Large intestine (tissue), 12 donors: ENCODE results near the gene KRT73. TPM values are rescaled to one million over a fixed set of nuclear protein-coding genes. Genes with fewer than 3 reads are reported as not detected.

Experiments used
- DNase-seq, 2 donors: peaks; one replicate each; pipeline versions ENCODE4 v3.0.0 to v3.0.0-alpha.2; 2013
- H3K27ac ChIP-seq: one replicate; pipeline ENCODE4 v1.5.1; 2013; ENCODE audit warnings: low read length
- H3K27me3 ChIP-seq: 2 replicates; pipeline ENCODE4 v1.6.1; 2013; ENCODE audit warnings: low read length; ENCODE audit not compliant: control insufficient read depth, insufficient read depth
- H3K36me3 ChIP-seq: 2 replicates; pipeline ENCODE4 v1.6.1; 2013; ENCODE audit warnings: low read length; ENCODE audit not compliant: control insufficient read depth, insufficient read depth
- H3K4me1 ChIP-seq: one replicate; pipeline ENCODE4 v1.6.1; 2013; ENCODE audit warnings: low read length; ENCODE audit not compliant: control insufficient read depth, insufficient read depth
- H3K4me3 ChIP-seq: one replicate; pipeline ENCODE4 v1.5.1; 2013; ENCODE audit warnings: low read length
- H3K9me3 ChIP-seq: one replicate; pipeline ENCODE4 v1.6.1; 2013; ENCODE audit warnings: mild to moderate bottlenecking, low read depth, low read length, moderate library complexity; ENCODE audit not compliant: control insufficient read depth
- WGBS: methylation state at CpG from one replicate; pipeline ENCODE4 v1.1.5; 2013; ENCODE audit warnings: low lambda C conversion rate; ENCODE audit not compliant: insufficient coverage; 5-methylcytosine and 5-hydroxymethylcytosine counted together
- long read RNA-seq, 11 donors: transcript quantifications; one replicate each; lab custom pipeline, GENCODE V29; 2026
- polyA plus RNA-seq: library from polyadenylated mRNA; unstranded; fragments of 120-200 nt; gene quantifications from one replicate; pipeline ENCODE4 v1.2.1, GENCODE V29; 2013

Gene KRT73
- polyA plus RNA-seq = 0.97 TPM
- long read RNA-seq, donor 1 = 0 reads
- long read RNA-seq, donor 2 = 0 reads
- long read RNA-seq, donor 3 = 0 reads
- long read RNA-seq, donor 4 = 0 reads
- long read RNA-seq, donor 5 = 0 reads
- long read RNA-seq, donor 6 = 0 reads
- long read RNA-seq, donor 7 = 0 reads
- long read RNA-seq, donor 8 = 0 reads
- long read RNA-seq, donor 9 = 0 reads
- long read RNA-seq, donor 10 = 0 reads
- long read RNA-seq, donor 11 = 0 reads

DNA sequence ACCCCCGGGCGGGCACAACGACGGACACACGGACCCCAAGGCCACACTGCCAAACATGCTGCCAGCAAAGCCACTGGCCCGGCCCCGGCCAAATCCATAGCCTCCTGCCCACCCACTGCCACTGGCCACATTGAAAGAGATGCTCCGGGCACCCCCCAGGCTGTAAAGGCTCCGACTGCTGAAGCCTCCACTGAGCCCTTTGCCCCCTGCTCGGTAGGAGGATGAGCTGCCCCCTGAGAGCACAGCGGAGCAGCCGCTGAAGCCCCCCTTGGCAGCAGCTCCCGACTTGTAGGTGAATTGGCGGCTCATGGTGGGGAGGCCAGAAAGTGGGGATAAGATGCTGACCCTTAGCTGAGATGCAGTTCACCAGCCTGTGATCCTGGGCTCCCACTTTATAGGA, at the start of gene KRT73:
TSS of gene KRT73 (minus strand) at position 344 of the 400 bp plus-strand sequence. CDS start at position 309, 35 bp downstream.
- DNase-seq = no peak
- H3K4me1 ChIP-seq = no peaks in the 10 kb centered on the region
- H3K36me3 ChIP-seq = no peaks in the 10 kb centered on the region
- no CpG with 5 or more reads among the region's 14 CpGs for WGBS
- H3K27me3 ChIP-seq = peaks cover 13% of the 10 kb centered on the region
- no peak within 1 kb of the TSS for H3K27ac ChIP-seq
- no peaks in the 10 kb centered on the region for H3K9me3 ChIP-seq
- H3K4me3 ChIP-seq = no peak within 1 kb of the TSS

DNA sequence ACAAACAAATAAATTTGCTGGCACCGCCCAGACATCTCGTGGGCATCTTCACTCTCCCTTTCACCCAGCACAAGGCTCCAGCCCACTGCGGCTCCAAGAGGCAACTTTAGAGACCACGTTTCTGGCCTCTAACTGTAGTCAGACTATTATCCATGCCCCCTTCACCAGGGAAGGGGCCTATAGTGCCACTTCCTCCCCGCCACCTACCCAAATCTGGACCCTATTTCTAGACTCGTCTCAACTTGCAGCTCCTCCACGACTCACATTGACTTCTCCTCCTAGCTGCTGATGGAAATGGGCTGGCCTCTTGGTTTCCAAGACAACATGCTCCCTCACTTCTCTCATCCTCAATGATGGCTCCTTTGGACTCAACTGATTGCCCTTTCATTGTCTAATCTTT, 49.6 kb upstream of the KRT73 start:
- Histone ChIP-seq H3K36me3 (no peaks in the 10 kb centered on the region), H3K9me3 (no peaks in the 10 kb centered on the region), H3K27ac (no peak overlapping the region), H3K27me3 (peaks cover 15% of the 10 kb centered on the region), H3K4me1 (peaks cover 5% of the 10 kb centered on the region), H3K4me3 (no peak overlapping the region)
- WGBS = 90% methylated on average over 2 of the region's 7 CpGs
- no peak for DNase-seq

DNA sequence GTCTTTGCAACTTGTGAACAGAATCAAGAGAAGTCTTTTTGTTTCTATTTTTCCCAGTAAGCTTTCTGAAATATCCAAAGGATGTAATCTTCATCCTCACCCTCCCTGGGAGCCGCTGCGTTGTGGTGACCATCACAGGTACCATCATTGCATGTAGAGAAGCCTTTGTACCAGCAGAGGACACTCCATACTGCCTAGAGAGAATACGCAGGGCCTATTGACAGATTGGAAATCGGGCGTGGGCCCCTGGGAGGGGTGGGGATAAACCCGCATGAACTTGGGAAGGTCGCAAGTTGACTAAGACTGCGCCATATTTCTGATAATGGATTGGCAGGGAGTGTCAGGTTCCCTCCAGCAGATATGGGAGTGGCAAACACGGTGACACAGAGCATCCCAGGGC, 49.1 kb upstream of the KRT73 start:
- peaks cover 14% of the 10 kb centered on the region for H3K27me3 ChIP-seq
- peaks cover 5% of the 10 kb centered on the region for H3K4me1 ChIP-seq
- H3K4me3 ChIP-seq = no peak overlapping the region
- no peaks in the 10 kb centered on the region for H3K9me3 ChIP-seq
- DNase-seq = no peak
- no CpG with 5 or more reads among the region's 9 CpGs for WGBS
- no peak overlapping the region for H3K27ac ChIP-seq
- no peaks in the 10 kb centered on the region for H3K36me3 ChIP-seq

DNA sequence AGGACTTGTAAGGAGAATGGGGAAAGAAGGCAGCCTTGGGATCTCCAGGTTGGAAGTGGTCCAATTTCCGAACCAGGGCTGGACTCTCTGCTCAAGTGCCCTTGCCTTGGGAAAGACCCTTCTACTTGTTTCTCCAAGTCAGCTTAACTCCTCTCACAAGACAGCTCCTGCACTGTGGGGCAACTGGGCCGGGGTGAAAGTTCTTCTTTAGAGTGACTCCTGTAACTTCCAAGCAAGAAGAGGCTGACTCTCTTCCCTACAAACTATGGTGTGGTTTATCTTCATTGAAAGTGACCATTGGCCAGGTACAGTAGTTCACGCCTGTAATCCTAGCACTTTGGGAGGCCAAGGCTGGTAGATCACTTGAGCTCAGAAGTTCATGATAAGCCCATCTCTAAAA, 48.1 kb upstream of the KRT73 start:
- Histone ChIP-seq H3K4me3 (no peak overlapping the region), H3K27ac (no peak overlapping the region), H3K27me3 (peaks cover 14% of the 10 kb centered on the region), H3K4me1 (peaks cover 10% of the 10 kb centered on the region), H3K9me3 (no peaks in the 10 kb centered on the region), H3K36me3 (no peaks in the 10 kb centered on the region)
- DNase-seq = peak; percentile 83 to 90
- WGBS = no CpG with 5 or more reads among the region's 3 CpGs

- no peak for DNase-seq
- H3K27ac ChIP-seq = no peak overlapping the region
- H3K4me1 ChIP-seq = peaks cover 10% of the 10 kb centered on the region
- H3K36me3 ChIP-seq = no peaks in the 10 kb centered on the region
- no peak overlapping the region for H3K4me3 ChIP-seq
- H3K9me3 ChIP-seq = no peaks in the 10 kb centered on the region
- peaks cover 4% of the 10 kb centered on the region for H3K27me3 ChIP-seq
Observed at GRCh38 chr12:52663420-52663819, 45.1 kb upstream of the KRT73 start.

DNA sequence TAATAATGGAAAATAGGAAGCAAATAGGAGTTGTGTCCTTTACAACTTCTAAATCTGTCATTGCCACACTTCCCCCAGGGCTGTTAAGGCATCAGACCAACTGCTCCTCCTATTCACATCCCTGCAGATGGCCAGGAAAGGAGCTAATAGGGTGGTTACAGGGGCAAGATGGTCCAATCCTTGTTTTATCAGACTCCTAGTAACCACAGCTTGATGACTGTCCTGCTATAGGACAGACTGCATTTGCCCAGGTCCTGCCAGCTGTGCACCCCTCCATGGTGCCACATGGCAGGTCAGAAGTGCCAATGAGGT, 44.5 kb upstream of the KRT73 start:
- H3K9me3 ChIP-seq = no peaks in the 10 kb centered on the region
- H3K4me3 ChIP-seq = no peak overlapping the region
- H3K36me3 ChIP-seq = no peaks in the 10 kb centered on the region
- DNase-seq = no peak
- peaks cover 2% of the 10 kb centered on the region for H3K27me3 ChIP-seq
- peaks cover 10% of the 10 kb centered on the region for H3K4me1 ChIP-seq
- H3K27ac ChIP-seq = no peak overlapping the region

- no peaks in the 10 kb centered on the region for H3K27me3 ChIP-seq
- no peaks in the 10 kb centered on the region for H3K36me3 ChIP-seq
- no peak overlapping the region for H3K4me3 ChIP-seq
- no peaks in the 10 kb centered on the region for H3K9me3 ChIP-seq
- no peak overlapping the region for H3K27ac ChIP-seq
- H3K4me1 ChIP-seq = peaks cover 15% of the 10 kb centered on the region
- no CpG with 5 or more reads among the region's 10 CpGs for WGBS
- peak; percentile 74 to 86 for DNase-seq
Observed at GRCh38 chr12:52662093-52662917, 43.9 kb upstream of the KRT73 start.

DNA sequence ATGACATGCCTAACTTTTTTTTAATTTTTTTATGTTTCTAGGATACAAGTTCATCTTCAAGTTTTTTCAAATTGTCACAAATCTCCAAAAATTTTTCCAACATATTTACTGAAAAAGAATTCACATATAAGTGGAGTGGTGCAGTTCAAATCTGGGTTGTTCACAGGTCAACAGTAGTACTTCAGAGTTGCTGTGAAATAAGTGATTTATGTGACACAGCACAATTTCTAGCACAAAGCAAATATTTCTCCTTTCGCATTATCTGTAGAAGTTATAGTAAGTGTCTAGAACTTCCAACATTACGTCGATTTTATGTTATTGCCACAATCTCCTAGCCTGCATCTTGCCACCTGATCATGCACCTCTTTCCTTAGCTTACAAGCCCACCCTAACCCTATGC, 43.3 kb upstream of the KRT73 start:
- no peak for DNase-seq
- no peaks in the 10 kb centered on the region for H3K36me3 ChIP-seq
- no peaks in the 10 kb centered on the region for H3K9me3 ChIP-seq
- H3K27ac ChIP-seq = no peak overlapping the region
- peaks cover 15% of the 10 kb centered on the region for H3K4me1 ChIP-seq
- H3K4me3 ChIP-seq = no peak overlapping the region
- H3K27me3 ChIP-seq = no peaks in the 10 kb centered on the region
- WGBS = 100% methylated on average over 1 of the region's 3 CpGs

GRCh38 chr12:52660934-52661499, 42.7 kb upstream of the KRT73 start:
- no peaks in the 10 kb centered on the region for H3K36me3 ChIP-seq
- H3K27ac ChIP-seq = no peak overlapping the region
- H3K4me1 ChIP-seq = peaks cover 12% of the 10 kb centered on the region
- DNase-seq = no peak
- H3K4me3 ChIP-seq = no peak overlapping the region
- WGBS = 67% methylated on average over 1 of the region's 3 CpGs
- no peaks in the 10 kb centered on the region for H3K9me3 ChIP-seq
- no peaks in the 10 kb centered on the region for H3K27me3 ChIP-seq

GRCh38 chr12:52659951-52660350, 41.6 kb upstream of the KRT73 start:
- Histone ChIP-seq H3K9me3 (no peaks in the 10 kb centered on the region), H3K4me1 (peaks cover 10% of the 10 kb centered on the region), H3K27me3 (peaks cover 4% of the 10 kb centered on the region), H3K4me3 (no peak overlapping the region), H3K27ac (no peak overlapping the region), H3K36me3 (no peaks in the 10 kb centered on the region)
- no peak for DNase-seq
- no CpG with 5 or more reads among the region's 4 CpGs for WGBS

GRCh38 chr12:52659395-52659794, 41.0 kb upstream of the KRT73 start:
- no CpG with 5 or more reads among the region's 7 CpGs for WGBS
- Histone ChIP-seq H3K27me3 (peaks cover 4% of the 10 kb centered on the region), H3K9me3 (no peaks in the 10 kb centered on the region), H3K27ac (no peak overlapping the region), H3K4me1 (peaks cover 10% of the 10 kb centered on the region), H3K4me3 (no peak overlapping the region), H3K36me3 (no peaks in the 10 kb centered on the region)
- no peak for DNase-seq
